ENCODE measurements around the gene DNASE2B.

DNA sequence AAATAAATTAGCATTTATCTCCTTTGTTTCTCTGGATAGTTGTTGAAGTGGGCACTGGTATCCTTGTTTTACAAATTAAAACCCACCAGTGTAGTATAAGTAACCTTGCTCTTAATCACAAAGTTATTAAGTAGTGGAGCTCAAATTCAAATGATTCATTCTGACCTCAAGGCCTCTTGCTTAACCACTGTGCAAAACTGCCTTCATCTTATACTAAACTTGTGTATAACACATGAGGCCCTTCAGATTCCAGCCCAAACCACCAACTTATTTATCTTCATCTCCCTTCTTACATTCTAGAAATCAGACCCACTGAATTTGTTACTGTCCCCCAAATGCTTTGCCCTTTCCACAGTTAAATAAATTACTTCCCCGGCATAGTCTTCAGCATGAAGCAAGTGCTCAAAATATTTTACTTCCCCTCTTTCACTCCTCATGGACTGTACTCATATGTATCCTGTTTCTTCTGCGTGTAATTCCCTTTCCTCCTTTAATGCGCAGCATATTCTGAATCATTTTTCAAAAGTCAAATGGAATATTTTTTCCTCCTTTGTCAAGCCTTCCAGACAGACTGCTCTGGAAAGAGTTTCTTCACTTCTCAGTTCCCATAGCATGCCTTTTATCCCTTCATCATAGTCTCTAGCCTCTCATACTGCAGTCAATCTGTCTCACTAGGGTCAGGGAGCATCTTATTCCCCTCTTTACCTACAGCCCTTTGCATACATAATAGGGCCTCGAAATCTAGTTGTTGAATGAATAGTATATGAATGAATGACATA is 19.0 kb upstream of the DNASE2B start:
- TF ChIP-seq, protein P1, sequence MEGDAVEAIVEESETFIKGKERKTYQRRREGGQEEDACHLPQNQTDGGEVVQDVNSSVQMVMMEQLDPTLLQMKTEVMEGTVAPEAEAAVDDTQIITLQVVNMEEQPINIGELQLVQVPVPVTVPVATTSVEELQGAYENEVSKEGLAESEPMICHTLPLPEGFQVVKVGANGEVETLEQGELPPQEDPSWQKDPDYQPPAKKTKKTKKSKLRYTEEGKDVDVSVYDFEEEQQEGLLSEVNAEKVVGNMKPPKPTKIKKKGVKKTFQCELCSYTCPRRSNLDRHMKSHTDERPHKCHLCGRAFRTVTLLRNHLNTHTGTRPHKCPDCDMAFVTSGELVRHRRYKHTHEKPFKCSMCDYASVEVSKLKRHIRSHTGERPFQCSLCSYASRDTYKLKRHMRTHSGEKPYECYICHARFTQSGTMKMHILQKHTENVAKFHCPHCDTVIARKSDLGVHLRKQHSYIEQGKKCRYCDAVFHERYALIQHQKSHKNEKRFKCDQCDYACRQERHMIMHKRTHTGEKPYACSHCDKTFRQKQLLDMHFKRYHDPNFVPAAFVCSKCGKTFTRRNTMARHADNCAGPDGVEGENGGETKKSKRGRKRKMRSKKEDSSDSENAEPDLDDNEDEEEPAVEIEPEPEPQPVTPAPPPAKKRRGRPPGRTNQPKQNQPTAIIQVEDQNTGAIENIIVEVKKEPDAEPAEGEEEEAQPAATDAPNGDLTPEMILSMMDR (IDR thresholded peaks at IDR 0.05): no peak
- TF ChIP-seq POLR2A (IDR thresholded peaks at IDR 0.05): no peak

Data from adrenal gland (tissue), 5 donors.